Ascending aorta (tissue), 2 donors: ENCODE results near the gene CARS1. TPM values are rescaled to one million over a fixed set of nuclear protein-coding genes. Genes with fewer than 3 reads are reported as not detected.
A peak's percentile ranks its signal among the peaks of the same experiment; 100 is the strongest.

Source experiments
- DNase-seq, 2 donors: peaks; one replicate each; pipeline ENCODE4 v3.0.0-alpha.2; 2019; ENCODE audit warnings: low spot score in 2 of 2
- H3K27ac ChIP-seq, 2 donors: fragments of 200-600 bp; sonication (generic); one replicate each; pipeline ENCODE4 v1.5.1; 2016 to 2017; ENCODE audit warnings: mild to moderate bottlenecking in 1 of 2
- H3K27me3 ChIP-seq: fragments of 200-600 bp; sonication (generic); one replicate; pipeline ENCODE4 v1.5.1; 2017
- H3K36me3 ChIP-seq, 2 donors: fragments of 200-600 bp; sonication (generic); one replicate each; pipeline ENCODE4 v1.5.1; 2016
- H3K4me1 ChIP-seq, 2 donors: fragments of 200-600 bp; sonication (generic); one replicate each; pipeline ENCODE4 v1.5.1; 2016 to 2017; ENCODE audit warnings: mild to moderate bottlenecking in 1 of 2
- H3K4me3 ChIP-seq, 2 donors: fragments of 200-600 bp; sonication (generic); one replicate each; pipeline ENCODE4 v1.5.1; 2016 to 2017; ENCODE audit warnings: mild to moderate bottlenecking in 1 of 2
- H3K9me3 ChIP-seq, 2 donors: fragments of 200-600 bp; sonication (generic); one replicate each; pipeline ENCODE4 v1.5.1; 2016
- intact Hi-C: fragments of 100-400 bp; cut with DNase I; formaldehyde crosslinking; loops from one replicate; pipeline ENCODE4 v1.15.1; 2023
- total RNA-seq: library from RNA; depleted of rRNA; stranded (reverse); fragments of >200 nt; gene quantifications from one replicate; pipeline ENCODE4 v1.1.0, GENCODE V29; 2016
- TF ChIP-seq, protein P1 (sequence below), 3 experiments: fragments of 200-600 bp in 2 of 3; fragments of 450-650 bp in 1 of 3; sonication (generic) in 2 of 3; IDR thresholded peaks; one replicate each; pipeline ENCODE4 v1.5.1; 2016 to 2019; ENCODE audit warnings: antibody characterized with exemption in 3 of 3, mild to moderate bottlenecking in 1 of 3, moderate library complexity in 1 of 3

CARS1 gene
- total RNA-seq, 1 donor from 2014 or later: 51.4 TPM

DNA sequence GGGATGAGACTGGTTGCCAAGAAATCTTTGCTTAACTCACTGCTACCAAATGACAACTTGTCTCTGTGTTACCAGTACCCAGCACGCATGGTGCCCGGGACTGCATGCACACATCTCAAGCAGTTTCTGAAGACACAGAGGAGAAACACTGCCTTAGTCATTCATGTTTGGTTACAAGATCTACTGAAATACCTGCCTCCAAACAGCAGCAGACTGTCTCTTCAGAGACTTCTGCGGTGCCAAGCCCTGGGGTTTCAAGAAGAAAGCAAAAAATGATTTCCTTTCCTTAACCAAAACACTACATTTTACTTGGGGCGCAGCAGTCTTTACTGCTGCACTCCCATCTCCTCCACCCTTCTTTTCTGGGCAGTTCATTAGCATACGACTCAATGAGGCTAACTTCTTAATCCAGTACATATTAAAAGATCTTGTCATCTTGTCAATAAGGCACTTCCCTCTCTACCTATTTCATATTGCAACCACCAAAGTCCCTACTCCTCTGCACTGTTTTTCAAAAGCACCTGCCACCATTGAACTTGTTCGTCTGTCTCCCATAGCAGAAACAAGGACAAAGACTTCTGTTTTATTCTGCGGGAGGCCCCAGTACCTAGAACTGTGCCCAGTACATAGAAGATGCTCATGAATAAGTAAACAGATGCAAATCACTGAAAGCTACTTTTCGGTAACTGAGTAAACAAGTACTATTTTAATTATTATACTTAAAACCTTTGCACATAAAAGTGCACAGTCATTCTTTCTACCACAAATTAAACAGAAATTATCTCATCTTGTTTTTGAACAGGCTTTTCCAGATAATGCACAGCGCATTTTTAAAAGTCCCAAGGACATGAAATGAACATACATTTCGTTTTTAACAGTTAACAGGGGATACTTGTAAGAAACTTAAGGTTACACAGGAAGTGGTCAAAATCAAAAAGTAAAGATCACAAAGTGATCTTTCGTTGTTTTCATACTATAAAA is 69.1 kb downstream of the CARS1 start:
- no peaks in the 10 kb centered on the region for H3K27me3 ChIP-seq
- no peak for DNase-seq
- intact Hi-C loops: no loop called here
- no peaks in the 10 kb centered on the region for H3K9me3 ChIP-seq
- no peaks in the 10 kb centered on the region for H3K36me3 ChIP-seq
- peaks cover 6 to 27% of the 10 kb centered on the region in 2 donors for H3K4me1 ChIP-seq
- peak overlapping the region in 1 of 2 donors; percentile 80 for H3K4me3 ChIP-seq
- H3K27ac ChIP-seq: no peak overlapping the region
- TF ChIP-seq, protein P1, sequence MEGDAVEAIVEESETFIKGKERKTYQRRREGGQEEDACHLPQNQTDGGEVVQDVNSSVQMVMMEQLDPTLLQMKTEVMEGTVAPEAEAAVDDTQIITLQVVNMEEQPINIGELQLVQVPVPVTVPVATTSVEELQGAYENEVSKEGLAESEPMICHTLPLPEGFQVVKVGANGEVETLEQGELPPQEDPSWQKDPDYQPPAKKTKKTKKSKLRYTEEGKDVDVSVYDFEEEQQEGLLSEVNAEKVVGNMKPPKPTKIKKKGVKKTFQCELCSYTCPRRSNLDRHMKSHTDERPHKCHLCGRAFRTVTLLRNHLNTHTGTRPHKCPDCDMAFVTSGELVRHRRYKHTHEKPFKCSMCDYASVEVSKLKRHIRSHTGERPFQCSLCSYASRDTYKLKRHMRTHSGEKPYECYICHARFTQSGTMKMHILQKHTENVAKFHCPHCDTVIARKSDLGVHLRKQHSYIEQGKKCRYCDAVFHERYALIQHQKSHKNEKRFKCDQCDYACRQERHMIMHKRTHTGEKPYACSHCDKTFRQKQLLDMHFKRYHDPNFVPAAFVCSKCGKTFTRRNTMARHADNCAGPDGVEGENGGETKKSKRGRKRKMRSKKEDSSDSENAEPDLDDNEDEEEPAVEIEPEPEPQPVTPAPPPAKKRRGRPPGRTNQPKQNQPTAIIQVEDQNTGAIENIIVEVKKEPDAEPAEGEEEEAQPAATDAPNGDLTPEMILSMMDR (IDR thresholded peaks at IDR 0.05): no peak

- H3K27ac ChIP-seq: no peak overlapping the region
- TF ChIP-seq, protein P1 (IDR thresholded peaks at IDR 0.05): no peak
- peaks cover 4 to 6% of the 10 kb centered on the region in 2 donors for H3K36me3 ChIP-seq
- DNase-seq: no peak
- no peaks in the 10 kb centered on the region for H3K9me3 ChIP-seq
- H3K4me3 ChIP-seq: no peak overlapping the region
- H3K4me1 ChIP-seq: peaks cover 0 to 14% of the 10 kb centered on the region in 2 donors
- intact Hi-C loops: no loop called here
- no peaks in the 10 kb centered on the region for H3K27me3 ChIP-seq
Observed at GRCh38 chr11:2983908-2984307, 73.3 kb downstream of the CARS1 start.

DNA sequence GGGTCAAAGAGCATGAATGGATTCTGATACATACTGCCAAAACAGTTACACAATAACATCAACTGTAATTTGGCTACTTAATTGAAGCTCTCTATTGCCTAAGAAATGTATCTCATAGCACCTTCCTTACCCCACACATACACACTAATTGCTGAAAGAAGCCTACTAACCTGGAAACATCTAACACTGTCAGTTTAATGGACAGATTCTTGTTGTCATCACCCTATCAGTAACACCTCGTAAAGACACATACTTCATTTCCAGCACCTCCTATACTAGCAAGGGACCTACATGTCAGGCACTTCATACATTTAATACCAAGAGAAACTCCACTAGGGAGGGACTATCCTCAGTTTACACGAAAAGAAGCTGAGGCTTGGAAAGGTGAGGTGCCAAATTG is 75.0 kb downstream of the CARS1 start:
- no peaks in the 10 kb centered on the region for H3K27me3 ChIP-seq
- DNase-seq: no peak
- intact Hi-C loops: no loop called here
- H3K27ac ChIP-seq: no peak overlapping the region
- TF ChIP-seq, protein P1 (IDR thresholded peaks at IDR 0.05): no peak
- peaks cover 19 to 22% of the 10 kb centered on the region in 2 donors for H3K36me3 ChIP-seq
- H3K9me3 ChIP-seq: no peaks in the 10 kb centered on the region
- peaks cover 0 to 6% of the 10 kb centered on the region in 2 donors for H3K4me1 ChIP-seq
- no peak overlapping the region for H3K4me3 ChIP-seq

DNA sequence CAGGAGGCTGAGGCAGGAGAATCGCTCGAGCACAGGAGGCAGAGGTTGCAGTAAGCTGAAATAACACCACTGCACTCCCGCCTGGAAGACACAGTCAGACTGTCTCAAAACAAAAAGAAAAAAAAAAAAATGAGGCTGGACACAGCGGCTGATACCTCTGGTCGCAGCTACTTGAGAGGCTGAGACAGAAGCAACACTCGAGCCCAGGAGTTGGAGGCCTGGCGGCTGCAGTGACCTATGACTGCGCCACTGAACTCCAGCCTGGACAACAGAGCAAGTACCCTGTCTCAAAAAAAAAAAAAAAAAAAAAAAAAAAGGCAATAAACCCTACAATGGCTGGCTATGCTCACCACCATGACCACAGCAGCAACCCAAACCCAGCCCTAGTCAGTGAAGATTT is 76.1 kb downstream of the CARS1 start:
- H3K9me3 ChIP-seq: no peaks in the 10 kb centered on the region
- intact Hi-C loops: no loop called here
- H3K27ac ChIP-seq: no peak overlapping the region
- TF ChIP-seq, protein P1 (IDR thresholded peaks at IDR 0.05): no peak
- H3K36me3 ChIP-seq: peaks cover 29 to 33% of the 10 kb centered on the region in 2 donors
- no peak overlapping the region for H3K4me3 ChIP-seq
- no peak for DNase-seq
- no peaks in the 10 kb centered on the region for H3K27me3 ChIP-seq
- peaks cover 0 to 6% of the 10 kb centered on the region in 2 donors for H3K4me1 ChIP-seq

DNA sequence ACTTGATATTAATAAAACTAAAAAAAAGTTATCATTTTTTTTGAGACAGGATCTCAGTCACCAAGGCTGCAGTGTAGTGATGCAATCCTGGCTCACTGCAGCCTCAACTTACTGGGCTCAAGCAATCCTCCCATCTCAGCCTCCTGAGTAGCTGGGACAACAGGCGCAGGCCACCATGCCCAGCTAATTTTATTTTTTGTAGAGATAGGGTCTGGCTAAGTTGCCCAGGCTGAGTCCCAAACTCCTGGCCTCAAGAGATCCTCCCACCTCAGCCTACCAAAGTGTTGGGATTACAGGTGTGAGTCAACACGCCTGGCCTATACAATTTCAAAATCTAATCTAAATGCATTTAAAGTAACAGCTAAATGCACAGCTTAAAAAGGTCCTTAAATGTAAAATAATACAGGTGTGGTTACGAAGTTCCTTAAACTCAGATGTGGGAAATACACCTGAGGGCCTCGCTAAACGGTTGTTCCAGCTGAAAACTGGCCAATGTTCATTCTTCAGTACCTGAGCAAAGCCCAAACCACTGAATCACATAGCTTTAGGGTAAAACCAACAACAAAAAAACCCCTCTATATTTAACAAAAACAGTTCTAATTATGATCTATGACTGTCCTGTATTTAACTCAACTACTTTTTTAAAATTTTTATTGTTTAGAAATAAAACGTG is 76.9 kb downstream of the CARS1 start:
- TF ChIP-seq, protein P1 (IDR thresholded peaks at IDR 0.05): no peak
- intact Hi-C loops: no loop called here
- Histone ChIP-seq H3K36me3 (peaks cover 30 to 41% of the 10 kb centered on the region in 2 donors), H3K4me1 (peaks cover 0 to 6% of the 10 kb centered on the region in 2 donors), H3K4me3 (no peak overlapping the region), H3K27me3 (no peaks in the 10 kb centered on the region), H3K27ac (no peak overlapping the region), H3K9me3 (no peaks in the 10 kb centered on the region)
- no peak for DNase-seq
